Neutrophil (primary cell): ENCODE data around the gene CWF19L2.
"Not testable (repeated sequence)": the region's sequence is repeated elsewhere in the genome, so short reads cannot be mapped to it uniquely, and the experiment has no call there.

Experiments used
- H3K27ac ChIP-seq: fragments of 200-600 bp; sonication (generic); 2 replicates; pipeline ENCODE4 v1.5.1; 2016; ENCODE audit warnings: mild to moderate bottlenecking, moderate library complexity
- H3K27me3 ChIP-seq: fragments of 200-600 bp; sonication (generic); 2 replicates; pipeline ENCODE4 v1.6.0; 2016; ENCODE audit warnings: mild to moderate bottlenecking
- H3K36me3 ChIP-seq: fragments of 200-600 bp; sonication (generic); 2 replicates; pipeline ENCODE4 v1.5.1; 2017
- H3K4me1 ChIP-seq, 2 experiments: fragments of 200-600 bp in 1 of 2; sonication (generic) in 1 of 2; 1 replicate in 1 of 2; 2 replicates in 1 of 2; pipeline versions ENCODE4 v1.5.1 to v1.6.1; 2013 to 2016; ENCODE audit warnings: low read depth in 1 of 2, low read length in 1 of 2, mild to moderate bottlenecking in 1 of 2, moderate library complexity in 1 of 2; ENCODE audit not compliant: control insufficient read depth in 1 of 2, insufficient read depth in 1 of 2
- H3K4me3 ChIP-seq, 2 experiments: fragments of 200-600 bp in 1 of 2; sonication (generic) in 1 of 2; 1 replicate in 1 of 2; 2 replicates in 1 of 2; pipeline ENCODE4 v1.5.1; 2013 to 2016; ENCODE audit warnings: low read depth in 1 of 2, low read length in 1 of 2, mild to moderate bottlenecking in 1 of 2, moderate library complexity in 1 of 2
- H3K9me3 ChIP-seq: fragments of 200-600 bp; sonication (generic); 2 replicates; pipeline ENCODE4 v1.5.1; 2016
- TF ChIP-seq, protein P1 (sequence below): fragments of 200-600 bp; sonication (generic); IDR thresholded peaks from 2 replicates; pipeline ENCODE4 v1.5.1; 2016; ENCODE audit warnings: antibody characterized with exemption

CWF19L2 gene

GRCh38 chr11:107430525-107430924 lies 27.1 kb downstream of the CWF19L2 start:
- H3K27ac ChIP-seq, result no peak overlapping the region
- H3K9me3 ChIP-seq, result no peaks in the 10 kb centered on the region
- TF ChIP-seq, protein P1, sequence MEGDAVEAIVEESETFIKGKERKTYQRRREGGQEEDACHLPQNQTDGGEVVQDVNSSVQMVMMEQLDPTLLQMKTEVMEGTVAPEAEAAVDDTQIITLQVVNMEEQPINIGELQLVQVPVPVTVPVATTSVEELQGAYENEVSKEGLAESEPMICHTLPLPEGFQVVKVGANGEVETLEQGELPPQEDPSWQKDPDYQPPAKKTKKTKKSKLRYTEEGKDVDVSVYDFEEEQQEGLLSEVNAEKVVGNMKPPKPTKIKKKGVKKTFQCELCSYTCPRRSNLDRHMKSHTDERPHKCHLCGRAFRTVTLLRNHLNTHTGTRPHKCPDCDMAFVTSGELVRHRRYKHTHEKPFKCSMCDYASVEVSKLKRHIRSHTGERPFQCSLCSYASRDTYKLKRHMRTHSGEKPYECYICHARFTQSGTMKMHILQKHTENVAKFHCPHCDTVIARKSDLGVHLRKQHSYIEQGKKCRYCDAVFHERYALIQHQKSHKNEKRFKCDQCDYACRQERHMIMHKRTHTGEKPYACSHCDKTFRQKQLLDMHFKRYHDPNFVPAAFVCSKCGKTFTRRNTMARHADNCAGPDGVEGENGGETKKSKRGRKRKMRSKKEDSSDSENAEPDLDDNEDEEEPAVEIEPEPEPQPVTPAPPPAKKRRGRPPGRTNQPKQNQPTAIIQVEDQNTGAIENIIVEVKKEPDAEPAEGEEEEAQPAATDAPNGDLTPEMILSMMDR, result no peak
- H3K27me3 ChIP-seq, result no peaks in the 10 kb centered on the region
- peaks cover 16% of the 10 kb centered on the region for H3K36me3 ChIP-seq
- no peaks in the 10 kb centered on the region for H3K4me1 ChIP-seq
- H3K4me3 ChIP-seq, result no peak overlapping the region

DNA sequence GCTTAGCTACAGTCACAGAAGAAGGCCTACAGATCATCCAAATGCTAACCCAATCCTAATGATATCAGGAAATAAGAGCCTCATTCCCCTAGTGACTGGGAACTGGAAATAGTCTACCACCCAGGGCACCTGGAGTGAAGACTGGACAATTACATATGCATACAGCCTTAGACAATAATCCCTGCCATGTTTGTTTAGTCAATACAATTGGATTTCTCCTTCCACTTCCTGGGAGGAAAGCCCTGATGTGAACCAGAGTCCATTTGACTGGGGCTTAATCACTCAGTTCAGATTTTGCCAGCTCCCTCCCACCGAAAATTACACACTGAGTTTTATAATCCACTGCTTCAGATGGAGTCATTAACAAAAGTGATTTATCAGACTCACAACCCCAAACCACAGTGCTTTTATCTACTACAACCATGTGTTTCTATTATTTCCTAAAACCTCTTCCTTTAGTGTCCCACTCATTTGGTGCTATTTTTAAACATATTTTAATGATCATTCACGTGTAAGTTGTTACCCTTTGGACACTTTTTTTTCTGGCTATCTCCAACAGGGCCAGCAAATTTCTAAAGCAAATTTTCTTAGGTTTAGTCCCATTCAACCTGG lies 29.9 kb downstream of the CWF19L2 start:
- TF ChIP-seq, protein P1, result no peak

GRCh38 chr11:107413352-107413751 lies 44.3 kb downstream of the CWF19L2 start:
- TF ChIP-seq, protein P1, result no peak
- Histone ChIP-seq H3K9me3 (no peaks in the 10 kb centered on the region), H3K36me3 (peaks cover 46% of the 10 kb centered on the region), H3K4me3 (no peak overlapping the region), H3K27ac (no peak overlapping the region), H3K4me1 (no peaks in the 10 kb centered on the region), H3K27me3 (no peaks in the 10 kb centered on the region)

More for the DNA sequence above, 29.9 kb downstream of the CWF19L2 start:
- H3K27ac ChIP-seq, result no peak overlapping the region
- no peaks in the 10 kb centered on the region for H3K27me3 ChIP-seq
- H3K36me3 ChIP-seq, result peaks cover 16% of the 10 kb centered on the region
- no peaks in the 10 kb centered on the region for H3K9me3 ChIP-seq
- no peaks in the 10 kb centered on the region for H3K4me1 ChIP-seq
- H3K4me3 ChIP-seq, result no peak overlapping the region

- Histone ChIP-seq H3K36me3 (peaks cover 20% of the 10 kb centered on the region), H3K27me3 (no peaks in the 10 kb centered on the region), H3K27ac (no peak overlapping the region), H3K4me3 (no peak overlapping the region), H3K4me1 (no peaks in the 10 kb centered on the region), H3K9me3 (no peaks in the 10 kb centered on the region)
- TF ChIP-seq, protein P1, result no peak
Observed at GRCh38 chr11:107408762-107409211, 48.8 kb downstream of the CWF19L2 start.

DNA sequence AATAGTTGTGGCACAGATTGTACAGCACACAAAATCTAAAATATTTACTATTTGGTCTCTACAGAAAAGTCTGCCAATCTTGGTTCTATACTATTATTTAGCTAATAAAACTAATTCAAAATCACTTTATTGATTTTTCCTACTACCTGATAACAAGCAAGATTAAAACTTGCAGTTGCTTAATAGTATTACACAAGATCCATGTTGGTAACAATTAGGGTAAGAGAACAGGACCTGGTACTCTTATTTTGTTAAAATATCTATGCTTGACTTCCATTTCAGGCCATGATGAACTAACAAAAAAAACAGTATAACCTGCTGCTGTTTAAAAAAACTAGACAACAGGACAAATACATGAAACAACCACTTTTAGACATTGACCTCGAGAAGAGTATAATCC lies 52.4 kb downstream of the CWF19L2 start:
- Histone ChIP-seq H3K27ac (no peak overlapping the region), H3K4me3 (no peak overlapping the region), H3K9me3 (no peaks in the 10 kb centered on the region), H3K4me1 (no peaks in the 10 kb centered on the region), H3K27me3 (no peaks in the 10 kb centered on the region), H3K36me3 (peaks cover 12% of the 10 kb centered on the region)
- TF ChIP-seq, protein P1, result no peak

GRCh38 chr11:107401131-107401530 lies 56.5 kb downstream of the CWF19L2 start:
- not testable (repeated sequence) for H3K36me3 ChIP-seq, H3K27me3 ChIP-seq, H3K27ac ChIP-seq, H3K4me1 ChIP-seq, H3K9me3 ChIP-seq, H3K4me3 ChIP-seq
